SK-N-SH (cell line): Measurements from ENCODE around the gene CAMK4. TPM values are rescaled to one million over a fixed set of nuclear protein-coding genes. Genes with fewer than 3 reads are reported as not detected.

ENCODE experiments used
- CTCF ChIA-PET: fragments of 300-600, 350-600 bp; formaldehyde crosslinking; extraction: SDS; loops from one replicate; lab custom pipeline; 2021; lab: Yijun Ruan, JAX
- POLR2A ChIA-PET: fragments of 350-600 bp; sonication (Branson Sonifier 250); formaldehyde crosslinking; extraction: SDS; loops from one replicate; lab custom pipeline; 2020; ENCODE audit warnings: antibody characterized with exemption, inconsistent platforms; lab: Yijun Ruan, JAX
- DNase-seq: peaks from one replicate; pipeline ENCODE4 v3.0.0; 2012
- H2AFZ ChIP-seq: fragments of 200-600 bp; sonication (generic); 2 replicates; pipeline ENCODE4 v1.8.1; 2016; ENCODE audit warnings: antibody characterized with exemption, mild to moderate bottlenecking, low read depth
- H3F3A ChIP-seq: fragments of 200-600 bp; sonication (generic); replicated peaks from 2 replicates; pipeline ENCODE3; 2016; ENCODE audit warnings: antibody characterized with exemption, mild to moderate bottlenecking; ENCODE audit not compliant: insufficient read depth
- H3K27ac ChIP-seq, 2 experiments: fragments of 200-500 bp in 1 of 2; fragments of 200-600 bp in 1 of 2; sonication (Bioruptor generic) in 1 of 2; sonication (generic), shearing (Covaris generic) in 1 of 2; 2 replicates each; pipeline versions ENCODE4 v1.5.1 to v1.6.1; 2014 to 2016; ENCODE audit warnings: low read depth in 2 of 2, inconsistent platforms in 1 of 2, low read length in 1 of 2, mild to moderate bottlenecking in 1 of 2, mixed read lengths in 1 of 2
- H3K27me3 ChIP-seq: fragments of 200-600 bp; sonication (generic), shearing (Covaris generic); 2 replicates; pipeline ENCODE4 v1.6.1; 2016; ENCODE audit warnings: mixed run types; ENCODE audit not compliant: insufficient read depth
- H3K36me3 ChIP-seq, 2 experiments: fragments of 200-500 bp in 1 of 2; fragments of 200-600 bp in 1 of 2; sonication (Bioruptor generic) in 1 of 2; sonication (generic) in 1 of 2; replicated peaks in 1 of 2; 2 replicates each; pipeline versions ENCODE3 to v1.5.1; 2014 to 2016; ENCODE audit warnings: low read length in 1 of 2, mild to moderate bottlenecking in 1 of 2; ENCODE audit not compliant: insufficient read depth in 2 of 2, control insufficient read depth in 1 of 2
- H3K4me1 ChIP-seq, 2 experiments: fragments of 200-500 bp in 1 of 2; fragments of 200-600 bp in 1 of 2; sonication (Bioruptor generic) in 1 of 2; sonication (generic), shearing (Covaris generic) in 1 of 2; 2 replicates each; pipeline versions ENCODE4 v1.5.1 to v1.6.1; 2014 to 2016; ENCODE audit warnings: low read depth in 1 of 2, low read length in 1 of 2, mixed run types in 1 of 2; ENCODE audit not compliant: insufficient read depth in 2 of 2, control insufficient read depth in 1 of 2
- H3K4me2 ChIP-seq: fragments of 200-600 bp; sonication (generic), shearing (Covaris generic); 2 replicates; pipeline ENCODE4 v1.6.1; 2017; ENCODE audit warnings: mixed run types
- H3K4me3 ChIP-seq, 2 experiments: fragments of 200-500 bp in 1 of 2; fragments of 200-600 bp in 1 of 2; sonication (Bioruptor generic) in 1 of 2; sonication (generic), shearing (Covaris generic) in 1 of 2; 2 replicates each; pipeline versions ENCODE4 v1.5.1 to v1.8.1; 2014 to 2016; ENCODE audit warnings: low read depth in 2 of 2, inconsistent platforms in 1 of 2, low read length in 1 of 2, mild to moderate bottlenecking in 1 of 2, mixed read lengths in 1 of 2, moderate library complexity in 1 of 2
- H3K79me2 ChIP-seq: fragments of 200-600 bp; sonication (generic); 2 replicates; pipeline ENCODE4 v1.8.1; 2017; ENCODE audit warnings: mild to moderate bottlenecking; ENCODE audit not compliant: insufficient read depth
- H3K9ac ChIP-seq: fragments of 200-600 bp; sonication (generic); 2 replicates; pipeline ENCODE4 v1.6.1; 2017; ENCODE audit warnings: mixed run types
- H3K9me2 ChIP-seq: fragments of 200-600 bp; sonication (generic); 2 replicates; pipeline ENCODE4 v1.6.1; 2017; ENCODE audit warnings: mixed run types
- H3K9me3 ChIP-seq: fragments of 200-600 bp; sonication (generic); 2 replicates; pipeline ENCODE4 v1.6.1; 2017; ENCODE audit warnings: mixed run types, mild to moderate bottlenecking, moderate library complexity
- H4K20me1 ChIP-seq: fragments of 200-600 bp; sonication (generic); 2 replicates; pipeline ENCODE4 v1.6.1; 2017; ENCODE audit warnings: mild to moderate bottlenecking, mixed run types; ENCODE audit not compliant: insufficient read depth
- ELF1 ChIP-seq: IDR thresholded peaks from 2 replicates; pipeline ENCODE4 v1.4.0; 2012
- FOXM1 ChIP-seq: IDR thresholded peaks from 2 replicates; pipeline ENCODE4 v1.4.0; 2012; ENCODE audit warnings: low read depth, mild to moderate bottlenecking
- JUND ChIP-seq: IDR thresholded peaks from 2 replicates; pipeline ENCODE4 v1.4.0; 2012
- MEF2A ChIP-seq: IDR thresholded peaks from 2 replicates; pipeline ENCODE4 v1.4.0; 2012; ENCODE audit warnings: low read depth, borderline replicate concordance
- MXI1 ChIP-seq: IDR thresholded peaks from 2 replicates; pipeline ENCODE4 v1.6.1; 2012; ENCODE audit warnings: mild to moderate bottlenecking, low read depth, low read length, improper control_type of control experiment
- NFIC ChIP-seq: IDR thresholded peaks from 2 replicates; pipeline ENCODE4 v1.4.0; 2012; ENCODE audit warnings: borderline replicate concordance
- POLR2AphosphoS5 ChIP-seq: IDR thresholded peaks from 2 replicates; pipeline ENCODE4 v1.6.1; 2012; ENCODE audit warnings: low read depth, low read length
- RAD21 ChIP-seq: IDR thresholded peaks from 2 replicates; pipeline ENCODE4 v1.6.1; 2012; ENCODE audit warnings: mild to moderate bottlenecking, low read length
- REST ChIP-seq: IDR thresholded peaks from 2 replicates; pipeline ENCODE4 v1.6.1; 2012; ENCODE audit warnings: mild to moderate bottlenecking, low read depth, low read length, moderate library complexity
- RFX5 ChIP-seq: IDR thresholded peaks from 2 replicates; pipeline ENCODE4 v1.6.1; 2012; ENCODE audit warnings: mild to moderate bottlenecking, improper control_type of control experiment, low read length
- RXRA ChIP-seq: IDR thresholded peaks from 2 replicates; pipeline ENCODE4 v1.4.0; 2012; ENCODE audit warnings: low read depth, mild to moderate bottlenecking, borderline replicate concordance
- SIN3A ChIP-seq: IDR thresholded peaks from 2 replicates; pipeline ENCODE4 v1.6.1; 2012; ENCODE audit warnings: low read depth, mild to moderate bottlenecking, low read length, moderate library complexity, borderline replicate concordance
- TEAD4 ChIP-seq: IDR thresholded peaks from 2 replicates; pipeline ENCODE4 v1.4.0; 2012; ENCODE audit warnings: mild to moderate bottlenecking, borderline replicate concordance; ENCODE audit not compliant: insufficient read depth
- YY1 ChIP-seq: IDR thresholded peaks from 2 replicates; pipeline ENCODE4 v1.4.0; 2012; ENCODE audit warnings: low read depth, mild to moderate bottlenecking
- WGBS: methylation state at CpG from one replicate; pipeline ENCODE4 v1.1.6; 2017; ENCODE audit warnings: low lambda C conversion rate; 5-methylcytosine and 5-hydroxymethylcytosine counted together
- polyA plus RNA-seq, 3 experiments: library from polyadenylated mRNA; depleted of rRNA; stranded (reverse); fragments of >200 nt; gene quantifications; 2 replicates each; pipeline ENCODE4 v1.2.3, GENCODE V29; 2012
- TF ChIP-seq, protein P1 (sequence below): IDR thresholded peaks from 2 replicates; pipeline ENCODE4 v1.4.0; 2012; ENCODE audit warnings: low read depth, borderline replicate concordance

The CAMK4 gene
- polyA plus RNA-seq, 1 of the 3 experiments (the other 2 are of a cell fraction), result 4.1 TPM

- DNase-seq, result no peak
- CTCF ChIA-PET, result interaction anchor here (1.2 kb wide), 1 partner anchor 37 kb away, joined by 3 read pairs; no protein-coding TSS in a partner anchor
Measured at GRCh38 chr5:111242606-111243005, 18.4 kb downstream of the CAMK4 start.

More at GRCh38 chr5:111242606-111243005, 18.4 kb downstream of the CAMK4 start:
- no peak for TF ChIP-seq REST
- no peak for TF ChIP-seq SIN3A
- TF ChIP-seq JUND, result no peak
- no peak for TF ChIP-seq RXRA
- TF ChIP-seq RFX5, result no peak
- TF ChIP-seq, protein P1, sequence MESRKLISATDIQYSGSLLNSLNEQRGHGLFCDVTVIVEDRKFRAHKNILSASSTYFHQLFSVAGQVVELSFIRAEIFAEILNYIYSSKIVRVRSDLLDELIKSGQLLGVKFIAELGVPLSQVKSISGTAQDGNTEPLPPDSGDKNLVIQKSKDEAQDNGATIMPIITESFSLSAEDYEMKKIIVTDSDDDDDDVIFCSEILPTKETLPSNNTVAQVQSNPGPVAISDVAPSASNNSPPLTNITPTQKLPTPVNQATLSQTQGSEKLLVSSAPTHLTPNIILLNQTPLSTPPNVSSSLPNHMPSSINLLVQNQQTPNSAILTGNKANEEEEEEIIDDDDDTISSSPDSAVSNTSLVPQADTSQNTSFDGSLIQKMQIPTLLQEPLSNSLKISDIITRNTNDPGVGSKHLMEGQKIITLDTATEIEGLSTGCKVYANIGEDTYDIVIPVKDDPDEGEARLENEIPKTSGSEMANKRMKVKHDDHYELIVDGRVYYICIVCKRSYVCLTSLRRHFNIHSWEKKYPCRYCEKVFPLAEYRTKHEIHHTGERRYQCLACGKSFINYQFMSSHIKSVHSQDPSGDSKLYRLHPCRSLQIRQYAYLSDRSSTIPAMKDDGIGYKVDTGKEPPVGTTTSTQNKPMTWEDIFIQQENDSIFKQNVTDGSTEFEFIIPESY, result no peak
- TF ChIP-seq NFIC, result no peak
- no peak for TF ChIP-seq RAD21
- TF ChIP-seq MEF2A, result no peak
- TF ChIP-seq FOXM1, result no peak
- TF ChIP-seq ELF1, result no peak
- TF ChIP-seq TEAD4, result no peak
- no peak for TF ChIP-seq POLR2AphosphoS5
- no peak for TF ChIP-seq MXI1
- TF ChIP-seq YY1, result no peak
- Histone ChIP-seq H3K9me3 (no peaks in the 10 kb centered on the region), H3K27ac (no peak overlapping the region), H3K27me3 (no peaks in the 10 kb centered on the region), H3K4me3 (no peak overlapping the region), H3K9me2 (no peaks in the 10 kb centered on the region), H3F3A (no peaks in the 10 kb centered on the region), H3K4me1 (peaks cover 0 to 6% of the 10 kb centered on the region in 2 experiments; a peak in 2 of 4 replicates), H4K20me1 (no peaks in the 10 kb centered on the region), H3K4me2 (no peak overlapping the region), H2AFZ (no peak overlapping the region), H3K36me3 (no peaks in the 10 kb centered on the region), H3K9ac (no peak overlapping the region), H3K79me2 (no peaks in the 10 kb centered on the region)
- POLR2A ChIA-PET, result no interaction called here
- WGBS, result 85% methylated on average over 10 of the region's 10 CpGs
